ENCODE results near the gene TSPAN14.

TSPAN14 gene

DNA sequence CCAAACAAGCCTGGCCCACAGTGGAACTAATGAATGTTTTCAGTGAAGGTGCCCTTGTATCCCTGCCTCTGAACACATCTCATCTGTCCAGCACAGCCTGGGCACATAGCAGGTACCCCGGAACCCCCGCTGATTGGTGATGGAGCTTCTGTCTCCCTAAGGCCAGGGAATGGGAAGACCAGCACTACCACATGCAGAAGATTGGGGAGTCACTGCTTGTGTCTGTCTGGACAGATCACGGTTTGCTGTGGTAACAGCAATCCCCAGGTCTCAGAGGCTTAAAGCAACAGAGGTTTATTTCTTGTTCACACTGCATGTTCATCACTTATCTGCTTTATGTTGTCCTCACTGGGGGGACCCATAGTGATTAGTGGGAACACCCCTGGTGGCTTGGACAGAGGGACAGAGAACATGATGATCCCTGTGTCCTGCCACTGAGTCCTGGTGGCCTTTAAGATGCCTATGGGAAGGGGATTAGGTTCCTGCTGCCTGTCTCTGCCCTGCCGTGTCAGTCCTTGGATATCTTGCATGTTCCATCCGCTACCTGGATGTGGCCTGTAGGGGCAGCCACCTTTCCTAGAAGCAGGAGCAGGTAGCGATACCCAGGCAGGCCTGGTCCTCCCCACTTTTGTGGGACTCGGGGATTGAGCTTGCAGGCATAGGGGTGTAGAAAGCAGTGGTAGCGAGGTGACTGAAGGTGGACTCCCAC is 3.6 kb downstream of the TSPAN14 start:
- DNase-seq, result no peak

DNA sequence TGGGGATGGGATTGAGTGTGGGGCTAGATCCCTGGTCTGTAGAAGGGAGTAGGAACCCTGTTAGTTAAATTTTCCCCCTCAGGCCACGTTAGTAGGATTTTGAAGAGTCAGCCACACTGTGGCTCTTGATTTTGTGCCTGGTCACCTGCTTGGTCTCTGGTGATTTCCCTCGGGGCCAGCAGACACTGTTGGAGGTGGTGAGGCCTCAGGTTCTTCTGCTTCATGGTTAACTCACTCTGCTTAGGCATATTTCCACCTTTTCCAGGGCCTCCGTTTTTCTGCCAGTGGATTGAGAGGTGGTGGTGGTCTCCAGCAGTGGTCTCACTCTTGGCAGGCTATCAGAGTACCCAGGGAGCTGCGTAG is 4.1 kb downstream of the TSPAN14 start:
- DNase-seq, result no peak

DNA sequence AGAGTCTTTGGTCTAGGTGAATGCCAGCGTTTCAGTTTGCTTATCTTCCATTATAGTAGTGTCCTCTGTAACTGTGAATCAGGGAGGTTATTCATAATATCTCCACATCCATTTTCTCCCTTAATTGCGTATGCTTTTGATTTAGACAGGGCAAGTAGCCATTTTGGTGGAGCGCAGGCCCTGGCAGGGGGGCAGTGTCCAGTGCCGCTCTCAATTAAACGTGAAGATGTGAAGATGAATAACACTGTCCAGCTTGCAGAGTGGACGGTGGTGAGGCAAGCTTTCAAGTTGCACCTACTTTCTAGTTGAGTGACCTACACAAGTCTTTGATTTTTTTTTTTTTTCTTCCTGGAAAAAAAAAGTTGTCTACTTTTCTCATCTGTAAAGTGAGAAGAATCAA is 4.5 kb downstream of the TSPAN14 start:
- no peak for DNase-seq

DNA sequence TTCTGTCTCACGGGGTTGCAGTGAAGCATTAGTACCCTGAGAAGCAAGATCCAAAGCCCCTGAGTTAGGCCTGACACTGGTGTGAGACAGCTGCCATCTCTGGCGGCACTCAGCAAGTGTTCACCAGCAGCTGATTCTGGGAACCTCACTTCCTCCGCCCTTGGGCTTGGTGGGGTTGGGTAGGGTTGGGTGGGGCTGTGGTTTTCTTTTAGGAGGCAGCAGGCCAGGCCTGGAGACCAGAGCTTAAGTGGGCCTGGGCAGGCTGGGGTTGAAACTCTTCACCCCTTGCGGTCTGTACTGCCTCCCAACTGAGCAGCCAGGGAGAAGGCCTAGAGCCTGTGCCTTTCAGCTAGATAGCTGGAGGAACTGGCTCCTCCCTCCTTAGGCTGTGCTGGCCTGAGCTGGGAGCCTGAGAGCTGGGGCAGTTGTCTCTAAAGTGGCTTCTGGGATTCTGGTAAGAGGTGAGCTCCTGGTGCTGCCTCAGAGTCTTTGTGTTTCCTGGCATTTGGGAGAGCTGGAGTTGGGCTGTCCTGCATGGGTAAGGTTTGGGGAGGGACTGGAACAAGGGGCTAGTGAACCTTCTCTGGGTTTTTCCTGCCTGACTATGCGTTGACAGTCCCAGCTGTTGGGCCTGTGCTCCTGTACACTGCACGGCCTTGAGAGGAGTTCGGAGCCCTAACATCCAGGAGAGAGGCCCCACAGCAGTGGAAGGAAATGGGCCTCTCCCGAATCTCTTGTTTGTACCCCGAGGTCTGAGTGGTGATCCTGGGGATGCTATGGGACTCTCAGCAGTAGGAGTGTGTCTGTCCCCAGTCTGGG is 5.1 kb downstream of the TSPAN14 start:
- peak; percentile 45 for DNase-seq

DNA sequence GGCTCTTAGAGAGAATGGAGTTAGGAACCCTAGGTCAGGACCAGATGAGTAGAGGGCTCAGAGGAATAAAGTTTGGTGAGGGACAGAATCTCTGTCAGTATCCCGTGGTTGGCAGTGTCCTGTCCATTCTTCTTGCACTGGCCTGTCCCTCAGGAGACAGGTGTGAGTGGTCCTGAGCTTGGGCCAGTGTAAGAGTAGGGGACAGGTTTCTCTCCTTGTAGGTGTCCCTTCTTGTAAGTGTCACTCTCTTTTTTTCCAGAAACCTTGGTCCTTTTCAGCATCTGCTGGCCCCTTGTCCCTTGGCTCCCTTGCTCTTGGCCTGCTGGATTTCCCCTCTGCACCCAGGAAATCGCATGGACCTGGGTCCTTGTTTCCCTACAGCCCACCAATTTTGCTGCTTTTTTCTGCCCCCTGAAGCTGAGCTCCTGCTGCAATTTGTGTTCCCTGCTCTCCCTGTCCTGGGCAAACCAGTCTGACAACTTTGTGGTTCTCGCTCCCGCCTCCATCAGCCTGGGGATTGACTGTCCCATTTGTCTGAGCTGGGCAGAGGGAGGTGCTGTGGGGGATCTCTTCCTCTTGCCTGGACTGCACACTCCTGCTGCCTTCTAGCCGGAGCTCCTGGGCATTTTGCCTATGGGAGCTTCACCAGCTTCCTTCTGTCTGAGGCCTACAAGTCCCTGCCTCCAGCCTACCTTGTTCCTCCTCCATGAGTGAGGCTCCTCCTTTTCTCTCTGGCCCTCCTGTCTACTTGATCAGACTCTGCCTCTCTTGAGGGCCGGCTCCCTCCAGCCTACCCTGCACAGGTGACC is 6.5 kb downstream of the TSPAN14 start:
- DNase-seq, result peak; percentile 86

DNA sequence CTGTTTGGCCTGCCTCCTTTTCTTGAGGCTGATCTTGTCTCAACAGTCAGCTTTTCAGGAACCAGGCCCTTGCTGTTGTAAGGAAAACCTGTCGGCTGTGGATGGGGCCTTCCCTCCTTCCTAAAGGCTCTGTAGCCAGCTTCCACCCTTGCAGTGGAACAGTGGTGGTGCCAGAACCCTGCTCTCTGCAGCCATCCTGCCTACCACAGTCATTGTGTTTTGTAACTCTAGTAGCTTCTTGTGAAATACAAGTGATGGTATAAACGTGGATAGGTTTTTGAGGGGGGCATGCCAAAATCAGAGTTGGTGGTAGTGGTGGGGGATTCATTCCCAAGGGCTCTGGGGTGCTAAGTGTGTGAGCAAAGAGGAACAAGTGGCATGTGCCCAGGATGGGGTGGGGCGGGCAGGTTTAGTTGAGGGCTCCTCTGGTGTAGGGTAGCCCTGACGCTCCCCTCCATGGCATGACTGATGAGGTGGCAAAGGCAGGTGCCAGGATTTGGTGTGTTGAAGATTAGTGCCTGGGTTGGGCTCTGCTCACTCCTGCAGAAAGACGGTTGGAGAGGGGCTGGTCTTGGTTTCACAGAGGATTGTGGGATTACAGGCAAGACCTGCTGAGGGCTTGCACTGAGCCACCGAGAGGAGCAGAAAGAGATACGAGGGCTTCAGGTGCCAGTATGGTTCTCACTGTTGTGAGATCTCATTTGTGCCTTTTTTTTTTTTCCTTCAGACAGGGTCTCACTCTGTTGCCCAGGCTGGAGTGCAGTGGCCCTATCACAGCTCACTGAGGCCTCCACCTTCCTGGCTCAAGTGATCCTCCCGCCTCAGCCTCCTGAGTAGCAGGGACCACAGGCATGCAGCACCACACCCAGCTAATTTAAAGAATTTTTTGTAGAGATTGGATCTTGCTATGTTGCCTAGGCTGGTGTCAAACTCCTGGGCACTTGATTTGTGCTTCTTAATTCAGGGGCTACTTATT is 7.4 kb downstream of the TSPAN14 start:
- no peak for DNase-seq

DNA sequence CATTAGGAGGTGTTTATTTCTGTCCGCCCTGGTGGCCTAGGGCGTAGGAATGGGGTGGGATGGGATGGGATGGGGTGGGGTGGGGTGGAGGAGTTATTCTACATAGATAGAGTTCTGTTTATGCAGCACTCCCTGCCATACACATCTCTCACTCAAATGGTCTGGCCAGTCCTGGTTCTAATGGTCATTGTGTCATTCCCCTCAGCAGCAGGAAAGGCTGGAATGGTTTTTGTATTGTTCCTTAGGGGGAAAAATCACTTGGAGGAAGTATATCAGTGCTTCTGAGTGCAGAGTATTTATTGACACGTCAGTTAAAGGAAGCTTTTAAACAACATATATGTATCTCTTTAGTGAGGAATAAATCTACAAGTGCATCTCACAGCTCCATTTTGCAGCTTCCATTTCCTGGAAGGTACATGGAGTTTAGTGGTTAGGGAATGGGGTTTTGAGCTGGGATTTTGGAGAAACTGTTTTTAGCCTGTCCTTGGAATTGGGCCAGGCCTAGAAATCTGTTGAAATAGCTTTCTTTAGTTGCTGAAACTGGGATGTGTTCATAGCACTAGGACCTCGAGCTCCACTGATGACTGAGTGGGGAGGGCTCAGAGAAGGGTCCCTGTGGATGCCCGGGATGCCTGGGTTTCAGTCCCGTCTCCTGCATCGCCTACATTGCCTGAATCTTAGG is 8.3 kb downstream of the TSPAN14 start:
- no peak for DNase-seq

DNA sequence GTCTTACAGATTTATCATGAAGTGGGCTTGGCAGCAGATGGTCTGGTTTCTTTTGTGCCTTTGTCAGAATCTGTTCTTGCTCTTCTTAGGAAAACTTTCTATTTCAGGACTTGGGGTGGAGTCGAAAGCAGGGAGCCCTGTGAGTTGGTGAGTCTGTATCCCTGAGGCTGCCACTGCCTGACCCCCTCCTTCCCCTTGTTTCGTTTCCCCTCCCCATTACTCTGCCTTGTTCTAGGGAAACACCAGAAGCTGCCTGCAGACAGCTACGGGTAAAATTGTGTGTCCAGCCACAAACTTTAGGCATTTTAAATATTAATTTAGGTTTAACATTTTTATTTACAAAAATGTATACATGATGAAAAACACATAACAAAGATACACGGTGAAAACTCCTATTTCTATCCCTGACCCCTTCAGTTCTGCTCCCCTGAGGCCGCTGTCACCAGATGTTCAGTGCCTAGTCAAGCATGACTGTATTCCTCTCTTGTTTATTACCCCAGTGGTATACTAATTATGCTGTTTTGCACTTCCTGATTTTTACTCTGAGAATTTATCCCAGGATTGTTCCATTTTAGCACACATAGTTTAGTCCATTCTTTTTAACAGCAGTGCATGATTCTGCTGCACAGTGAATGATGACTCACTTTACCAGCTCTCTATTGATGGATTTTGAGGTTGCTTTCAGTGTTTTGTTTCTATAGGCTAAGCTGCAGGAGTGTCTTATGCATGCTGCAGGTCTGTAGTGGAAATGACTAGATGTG is 9.1 kb downstream of the TSPAN14 start:
- DNase-seq, result no peak

DNA sequence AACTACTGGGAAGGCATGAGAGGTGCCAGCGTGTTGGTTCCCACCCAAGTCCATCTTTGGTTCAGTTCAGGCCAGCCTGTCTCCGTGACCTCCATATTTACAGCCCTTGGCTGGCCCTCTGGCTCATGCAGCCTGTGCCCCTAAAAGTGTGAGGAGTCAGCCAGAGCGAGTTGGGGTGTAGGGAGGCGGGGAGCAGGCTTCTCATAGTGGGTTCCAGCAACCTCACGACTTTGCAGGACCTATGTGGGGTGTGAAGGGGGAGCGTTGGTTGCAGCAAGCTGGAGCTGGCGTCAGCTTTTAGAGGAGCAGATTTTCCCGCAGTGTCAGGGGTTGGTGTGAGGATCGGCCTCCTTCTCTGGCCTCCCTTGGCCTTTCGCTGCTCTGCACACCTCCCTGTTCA is 9.8 kb downstream of the TSPAN14 start:
- DNase-seq, result no peak

DNA sequence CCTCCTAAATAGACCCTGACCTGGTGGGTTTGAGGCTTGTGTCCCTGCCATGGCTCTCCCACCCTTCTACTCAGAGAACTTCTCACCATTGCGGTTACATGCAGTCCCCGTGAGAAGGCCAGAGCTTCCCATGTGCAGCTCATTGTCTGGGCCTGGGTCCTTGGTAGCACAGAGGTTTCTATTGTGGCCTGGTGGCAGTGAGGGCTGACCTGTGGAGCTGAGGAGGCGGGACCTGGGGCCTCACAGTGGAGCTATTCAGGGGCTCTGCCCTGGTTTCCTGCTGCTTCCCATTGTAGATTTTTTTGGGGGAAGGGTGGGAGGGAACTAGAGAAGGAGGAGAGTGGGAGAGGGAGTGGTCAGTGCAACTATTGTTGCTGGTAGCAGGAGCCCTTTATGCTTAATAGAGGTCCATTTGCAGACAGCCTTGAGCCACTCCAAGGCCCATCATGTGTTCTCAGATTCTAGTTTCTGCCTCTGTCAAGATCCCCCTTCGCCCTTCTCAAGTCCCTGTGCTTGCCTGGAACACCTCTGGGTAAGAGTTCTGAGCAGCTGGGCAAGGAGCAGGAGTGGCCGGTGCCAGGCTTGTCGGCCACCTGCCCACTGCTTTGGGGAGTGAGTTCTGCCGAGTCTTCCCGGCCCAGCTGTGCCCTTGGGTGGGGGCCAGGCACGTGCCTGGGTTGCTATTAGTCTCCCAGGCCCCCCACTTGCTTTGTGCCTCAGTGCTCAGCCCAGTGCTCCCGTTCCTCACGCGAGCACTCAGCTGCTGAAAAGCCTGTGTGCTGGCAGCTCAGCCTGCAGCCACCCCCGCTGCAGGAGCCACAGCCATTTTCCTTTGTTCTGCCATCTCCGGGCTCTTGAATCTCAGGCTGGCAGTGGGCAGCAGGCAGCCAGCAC is 10.7 kb downstream of the TSPAN14 start:
- peak; percentile 71 for DNase-seq

DNA sequence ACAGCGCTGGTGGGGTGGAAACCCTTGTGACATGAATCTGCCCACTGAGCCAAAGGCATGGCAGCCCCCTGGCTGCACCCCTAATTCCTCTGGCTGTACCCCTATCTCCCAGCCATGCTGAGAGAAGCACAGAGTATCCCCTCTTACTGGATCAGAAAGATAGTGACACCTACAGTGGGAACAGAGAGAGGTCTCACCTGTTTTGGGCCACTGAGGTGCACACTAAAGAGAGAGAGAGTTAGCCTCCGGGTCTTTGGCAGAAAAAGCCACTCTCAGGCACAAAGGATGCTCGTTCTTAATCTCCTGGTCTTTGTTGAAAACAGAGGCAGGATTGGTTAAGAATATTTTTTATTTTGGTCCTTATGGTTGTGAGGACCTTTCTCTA is 11.3 kb downstream of the TSPAN14 start:
- no peak for DNase-seq

DNA sequence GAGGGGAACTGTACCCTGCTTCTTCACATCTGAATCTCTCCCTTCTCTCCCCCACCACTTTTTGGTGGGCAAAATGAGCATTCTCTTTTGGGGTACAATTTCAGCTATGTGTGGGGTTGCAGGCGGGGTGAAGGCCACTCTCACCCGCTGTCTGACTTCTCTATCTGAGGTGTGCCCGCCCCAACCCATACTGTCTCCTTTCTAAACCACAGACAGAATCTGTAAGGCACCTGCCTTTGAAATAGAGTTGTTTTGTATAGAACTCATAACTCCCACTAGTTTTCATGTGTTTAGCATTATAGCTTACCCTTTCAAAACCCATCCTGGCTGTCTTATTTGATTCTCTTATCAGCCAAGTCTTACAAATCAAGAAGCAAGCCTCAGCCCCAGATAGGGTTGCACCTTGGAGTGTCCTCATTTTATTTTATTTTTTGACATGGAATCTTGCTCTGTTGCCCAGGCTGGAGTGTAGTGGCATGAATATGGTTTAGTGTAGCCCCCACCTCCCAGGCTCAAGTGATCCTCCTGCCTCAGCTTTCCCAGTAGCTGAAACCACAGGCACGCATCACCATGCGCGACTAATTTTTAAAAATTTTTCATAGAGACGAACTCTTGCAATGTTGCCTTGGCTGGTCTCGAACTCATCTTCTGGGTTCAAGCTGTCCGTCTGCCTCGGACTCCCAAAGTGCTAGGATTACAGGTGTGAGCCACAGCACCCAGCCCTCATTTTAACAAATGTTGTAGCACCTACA is 11.9 kb downstream of the TSPAN14 start:
- no peak for DNase-seq

DNA sequence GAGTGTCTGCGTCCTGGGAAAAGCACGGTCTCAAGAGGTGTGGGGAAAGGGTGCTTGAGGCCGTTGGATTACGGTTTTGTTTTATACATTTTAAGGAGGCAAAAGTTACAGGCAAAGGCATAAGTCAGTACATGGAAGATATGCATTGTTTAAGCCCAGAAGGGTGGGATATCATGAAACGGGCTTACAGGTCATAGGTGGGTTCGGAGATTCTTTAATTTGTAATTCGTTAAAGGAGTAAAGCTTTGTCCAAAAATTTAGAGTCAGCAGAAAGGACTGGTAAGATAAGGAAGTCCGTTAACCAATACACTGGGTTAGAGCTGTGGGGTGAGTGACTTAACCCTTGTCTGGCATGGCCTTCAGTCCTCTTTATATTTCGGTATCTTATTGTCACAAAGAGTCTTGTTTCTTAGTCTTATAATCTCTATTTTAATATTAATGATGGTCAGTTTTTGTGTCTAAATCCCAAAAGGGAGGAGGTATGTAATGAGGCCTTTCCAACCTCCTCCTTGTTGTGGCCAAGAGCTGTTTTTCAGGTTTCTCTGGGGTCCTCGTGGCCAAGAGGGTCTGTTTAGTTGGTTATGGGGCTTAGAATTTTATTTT is 12.7 kb downstream of the TSPAN14 start:
- no peak for DNase-seq

DNA sequence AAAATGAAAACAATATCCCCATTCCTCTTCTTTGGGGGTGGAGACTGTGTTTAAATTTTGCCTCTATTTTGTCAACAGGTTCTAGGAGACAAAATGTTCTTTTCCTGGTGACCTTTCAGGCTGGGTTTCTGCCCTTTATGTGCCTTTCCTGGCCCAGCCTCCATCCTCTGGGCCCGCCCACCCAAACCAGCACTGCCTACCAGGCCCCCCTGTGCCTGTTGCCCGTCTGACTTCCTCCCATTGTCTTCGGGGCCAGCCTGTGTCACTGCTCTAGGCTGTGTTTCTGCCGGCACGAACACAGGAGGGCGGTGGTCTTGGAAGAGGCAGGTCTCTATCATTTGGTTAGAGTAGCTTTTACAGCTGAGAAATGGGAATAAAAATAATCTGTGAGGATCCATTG is 13.9 kb downstream of the TSPAN14 start:
- DNase-seq, result no peak

DNA sequence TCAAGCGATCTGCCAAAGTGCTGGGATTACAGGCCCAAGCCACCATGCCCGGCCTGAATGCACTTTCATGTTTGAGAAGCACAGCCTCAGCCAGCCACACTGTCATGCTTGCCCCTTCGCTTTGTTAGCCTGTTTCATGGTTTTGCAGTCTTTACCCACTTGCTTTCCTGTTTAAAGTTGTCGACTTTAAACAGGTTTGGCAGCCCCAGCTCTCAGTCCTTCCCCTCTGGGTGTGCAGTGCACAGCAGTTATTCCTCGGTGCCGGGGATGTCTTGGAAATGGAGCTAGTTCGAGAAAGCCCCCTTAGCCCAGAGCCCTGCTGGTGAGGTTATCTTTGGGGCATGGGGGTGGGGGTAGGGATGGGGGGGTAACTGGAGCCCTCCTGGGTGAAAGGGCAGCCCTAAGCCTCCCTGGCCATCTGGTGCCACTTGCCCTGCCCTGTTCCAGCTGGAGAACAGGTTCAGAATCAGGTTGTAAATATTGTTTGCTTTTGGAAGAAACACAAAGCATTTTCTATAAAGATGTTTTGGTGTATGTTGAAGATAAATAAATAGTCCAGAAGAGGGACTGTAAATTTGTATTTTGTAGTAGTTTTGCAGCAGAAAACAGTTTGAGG is 14.8 kb downstream of the TSPAN14 start:
- no peak for DNase-seq

DNA sequence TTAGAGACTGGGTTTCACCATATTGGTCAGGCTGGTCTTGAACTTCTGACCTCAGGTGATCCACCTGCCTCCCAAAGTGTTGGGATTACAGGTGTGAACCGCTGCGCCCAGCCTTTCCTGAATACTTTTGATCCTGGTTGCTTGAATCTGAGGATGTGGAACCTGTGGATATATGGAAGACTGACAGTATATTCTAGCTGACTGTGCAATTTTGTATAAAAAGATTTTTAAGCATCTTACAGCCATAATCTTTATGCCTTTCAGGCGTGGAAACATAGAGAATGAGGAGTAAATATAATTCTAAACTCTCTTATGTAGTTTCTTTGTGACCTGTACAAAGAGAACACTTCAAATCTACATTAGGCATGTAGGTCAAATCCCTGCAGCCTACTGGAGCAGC is 16.2 kb downstream of the TSPAN14 start:
- no peak for DNase-seq

DNA sequence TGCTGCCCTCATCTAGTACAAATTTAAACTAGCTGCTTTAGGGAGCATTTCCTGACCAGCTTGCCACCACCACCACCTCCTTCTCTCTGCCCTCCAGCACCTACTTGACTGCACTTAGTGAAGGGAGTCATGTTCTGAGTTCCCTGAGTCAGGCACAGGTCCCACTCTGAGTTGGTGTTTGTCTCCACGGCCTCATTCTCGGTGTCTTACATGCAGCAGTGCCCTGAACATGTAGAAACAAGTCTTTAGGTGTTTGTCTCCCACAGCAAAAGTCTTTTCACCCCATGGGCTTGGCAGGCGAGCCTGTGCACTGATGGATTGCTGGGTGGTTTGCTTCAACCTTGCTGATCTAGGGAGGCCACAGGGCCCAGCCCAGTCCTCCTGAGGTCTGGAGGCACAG is 16.9 kb downstream of the TSPAN14 start:
- DNase-seq, result peak; percentile 14

DNA sequence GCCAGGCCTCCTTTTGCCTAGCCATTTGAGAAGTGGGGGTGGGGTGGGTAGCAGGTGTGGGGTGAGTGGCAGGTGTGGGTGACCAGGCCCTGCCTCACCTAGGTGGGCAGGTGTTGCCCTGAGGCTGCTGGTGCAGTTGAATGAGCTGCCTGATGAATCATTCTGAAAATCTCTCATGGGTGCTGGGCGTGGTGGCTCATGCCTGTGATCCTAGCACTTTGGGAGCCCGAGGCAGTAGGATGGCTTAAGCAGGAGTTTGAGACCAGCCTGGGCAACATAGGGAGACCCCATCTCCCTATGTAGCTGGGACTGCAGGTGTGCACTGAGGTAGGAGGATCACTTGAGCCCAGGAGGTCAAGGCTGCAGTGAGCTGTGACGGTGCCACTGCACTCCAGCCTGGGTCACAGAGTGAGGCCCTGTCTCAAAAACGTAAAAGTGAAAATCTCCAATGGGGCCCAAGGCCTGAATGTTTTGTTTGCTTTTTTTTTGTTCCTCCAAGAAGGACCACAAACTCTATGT is 17.7 kb downstream of the TSPAN14 start:
- DNase-seq, result no peak

Measured in DMS79 (cell line).